WTC11 (cell line): ENCODE results near the gene NAA25.

Experiments used
- MLX ChIP-seq: sonication (generic); formaldehyde crosslinking; IDR thresholded peaks from 2 replicates; pipeline ENCODE4 v1.8.1; 2023; ENCODE audit warnings: mild to moderate bottlenecking, missing genetic modification reagents, moderate library complexity
- NFE2L1 ChIP-seq: sonication (generic); formaldehyde crosslinking; IDR thresholded peaks from 2 replicates; pipeline ENCODE4 v1.8.1; 2023; ENCODE audit warnings: missing genetic modification reagents
- PRDM15 ChIP-seq: sonication (generic); formaldehyde crosslinking; IDR thresholded peaks from 2 replicates; pipeline ENCODE4 v1.8.0; 2022; ENCODE audit warnings: missing genetic modification reagents
- PREB ChIP-seq: sonication (generic); formaldehyde crosslinking; IDR thresholded peaks from 2 replicates; pipeline ENCODE4 v1.8.1; 2022; ENCODE audit warnings: mild to moderate bottlenecking, missing genetic modification reagents, moderate library complexity, borderline replicate concordance
- USF1 ChIP-seq: sonication (generic); formaldehyde crosslinking; IDR thresholded peaks from 2 replicates; pipeline ENCODE4 v1.8.0; 2022; ENCODE audit warnings: mild to moderate bottlenecking, missing genetic modification reagents

- no peak for TF ChIP-seq PRDM15 (CRISPR knock-in tag)
- no peak for TF ChIP-seq USF1
- no peak for TF ChIP-seq PREB (CRISPR knock-in tag)
- TF ChIP-seq MLX (CRISPR knock-in tag) = no peak
- TF ChIP-seq NFE2L1 (CRISPR knock-in tag) = no peak
Observed at GRCh38 chr12:112011685-112012084, 96.9 kb downstream of the NAA25 start.
